HepG2 (cell line): ENCODE results near the gene SEZ6. TPM values are rescaled to one million over a fixed set of nuclear protein-coding genes. Genes with fewer than 3 reads are reported as not detected.

ENCODE experiments used
- CENPX ChIP-seq: sonication (generic); formaldehyde crosslinking; IDR thresholded peaks from 2 replicates; pipeline ENCODE4 v1.9.0; 2021; ENCODE audit warnings: mild to moderate bottlenecking, missing genetic modification reagents, moderate library complexity
- HDAC1 ChIP-seq: sonication (generic); formaldehyde crosslinking; IDR thresholded peaks from 2 replicates; pipeline ENCODE4 v1.5.1; 2020; ENCODE audit warnings: mild to moderate bottlenecking, missing genetic modification reagents
- JUND ChIP-seq: sonication (generic); formaldehyde crosslinking; IDR thresholded peaks from 2 replicates; pipeline ENCODE4 v1.8.0; 2022; ENCODE audit warnings: mild to moderate bottlenecking, missing genetic modification reagents
- KLF9 ChIP-seq: IDR thresholded peaks from 2 replicates; pipeline ENCODE4 v1.6.1; 2016; ENCODE audit warnings: low read depth
- MATR3 ChIP-seq: sonication (generic); formaldehyde crosslinking; IDR thresholded peaks from 2 replicates; pipeline ENCODE4 v1.4.0; 2020; ENCODE audit warnings: missing genetic modification reagents
- MIER3 ChIP-seq: IDR thresholded peaks from 2 replicates; pipeline ENCODE4 v1.6.1; 2016; ENCODE audit warnings: missing compliant biosample characterization, borderline replicate concordance
- MXD4 ChIP-seq: IDR thresholded peaks from 2 replicates; pipeline ENCODE4 v1.6.1; 2016; ENCODE audit warnings: mild to moderate bottlenecking, missing biosample characterization, missing genetic modification reagents
- NCOA1 ChIP-seq: sonication (generic); formaldehyde crosslinking; IDR thresholded peaks from 2 replicates; pipeline ENCODE4 v1.9.0; 2021; ENCODE audit warnings: missing genetic modification reagents
- NR2F2 ChIP-seq: IDR thresholded peaks from 2 replicates; pipeline ENCODE4 v1.6.1; 2012; ENCODE audit warnings: low read depth, inconsistent platforms, borderline replicate concordance
- PHF21A ChIP-seq: sonication (generic); formaldehyde crosslinking; IDR thresholded peaks from 2 replicates; pipeline ENCODE4 v1.5.0; 2020; ENCODE audit warnings: mild to moderate bottlenecking, missing genetic modification reagents
- RARA ChIP-seq: IDR thresholded peaks from 2 replicates; pipeline ENCODE4 v1.6.1; 2016; ENCODE audit warnings: missing genetic modification reagents, missing compliant biosample characterization
- REL ChIP-seq: sonication (generic); formaldehyde crosslinking; conservative IDR thresholded peaks from 2 replicates; pipeline ENCODE4 v1.8.0; 2022; ENCODE audit warnings: mild to moderate bottlenecking, missing genetic modification reagents, moderate library complexity
- RFX5 ChIP-seq: IDR thresholded peaks from 2 replicates; pipeline ENCODE4 v1.6.1; 2011; ENCODE audit warnings: low read depth, low read length, improper control_type of control experiment
- SCMH1 ChIP-seq: sonication (generic); formaldehyde crosslinking; IDR thresholded peaks from 2 replicates; pipeline ENCODE4 v1.9.0; 2021; ENCODE audit warnings: missing genetic modification reagents, mild to moderate bottlenecking, borderline replicate concordance
- SOX13 ChIP-seq, 3 experiments: fragments of 450-650 bp in 1 of 3; sonication (generic) in 1 of 3; formaldehyde crosslinking in 1 of 3; IDR thresholded peaks in 2 of 3; conservative IDR thresholded peaks in 1 of 3; 2 replicates each; pipeline versions ENCODE4 v1.5.0 to v1.6.1; 2016 to 2020; ENCODE audit warnings: antibody characterized with exemption in 1 of 3, mild to moderate bottlenecking in 1 of 3, missing compliant biosample characterization in 1 of 3, missing genetic modification reagents in 1 of 3, moderate library complexity in 1 of 3
- SP5 ChIP-seq: IDR thresholded peaks from 2 replicates; pipeline ENCODE4 v1.6.1; 2016; ENCODE audit warnings: low read depth, borderline replicate concordance
- SSRP1 ChIP-seq: IDR thresholded peaks from 2 replicates; pipeline ENCODE4 v1.6.1; 2016; ENCODE audit warnings: control low read depth
- XRCC5 ChIP-seq: fragments of 200-400 bp; formaldehyde crosslinking; optimal IDR thresholded peaks from 2 replicates; pipeline ENCODE3; 2017; ENCODE audit warnings: mild to moderate bottlenecking, low read length
- ZBTB38 ChIP-seq: sonication (generic); formaldehyde crosslinking; IDR thresholded peaks from 2 replicates; pipeline ENCODE4 v1.5.1; 2020; ENCODE audit warnings: mild to moderate bottlenecking, missing genetic modification reagents
- ZIK1 ChIP-seq: sonication (generic); formaldehyde crosslinking; IDR thresholded peaks from 2 replicates; pipeline ENCODE4 v1.5.0; 2020; ENCODE audit warnings: mild to moderate bottlenecking, low read depth, missing genetic modification reagents, borderline replicate concordance
- ZNF768 ChIP-seq: sonication (generic); formaldehyde crosslinking; IDR thresholded peaks from 2 replicates; pipeline ENCODE4 v1.4.0; 2020; ENCODE audit warnings: missing genetic modification reagents
- ZSCAN22 ChIP-seq: sonication (generic); formaldehyde crosslinking; IDR thresholded peaks from 2 replicates; pipeline ENCODE4 v1.4.0; 2020; ENCODE audit warnings: mild to moderate bottlenecking, missing genetic modification reagents
- ZSCAN30 ChIP-seq: sonication (generic); formaldehyde crosslinking; IDR thresholded peaks from 2 replicates; pipeline ENCODE4 v1.5.0; 2020; ENCODE audit warnings: mild to moderate bottlenecking, missing genetic modification reagents
- ZZZ3 ChIP-seq: sonication (generic); formaldehyde crosslinking; IDR thresholded peaks from 2 replicates; pipeline ENCODE4 v1.4.0; 2020; ENCODE audit warnings: missing genetic modification reagents, mild to moderate bottlenecking, borderline replicate concordance
- polyA plus RNA-seq, 8 experiments: library from polyadenylated mRNA; depleted of rRNA in 3 of 8; stranded (reverse) in 7 of 8; unstranded in 1 of 8; fragments of >200 nt; fragmentation: Illumina TruSeq in 4 of 8; extraction: Trizol in 4 of 8; gene quantifications; 2 replicates each; pipeline versions ENCODE4 v1.2.1 to v1.2.3, GENCODE V29; 2011 to 2016; ENCODE audit warnings: low read depth in 4 of 8, missing spikeins in 1 of 8, mixed read lengths in 1 of 8; ENCODE audit not compliant: insufficient read depth in 1 of 8
- total RNA-seq, 5 experiments: library from RNA; depleted of rRNA; stranded (reverse); fragments of >200 nt; fragmentation: Illumina TruSeq; extraction: Trizol; gene quantifications; 2 replicates each; pipeline ENCODE4 v1.2.3, GENCODE V29; 2016; ENCODE audit warnings: low read depth in 1 of 5
- TF ChIP-seq, protein P1 (sequence below): sonication (generic); formaldehyde crosslinking; IDR thresholded peaks from 2 replicates; pipeline ENCODE4 v1.8.1; 2023; ENCODE audit warnings: missing genetic modification reagents, inconsistent platforms, borderline replicate concordance
- TF ChIP-seq, protein P2 (sequence below), 2 experiments: fragments of 450-650 bp in 1 of 2; sonication (generic) in 1 of 2; formaldehyde crosslinking; IDR thresholded peaks; 2 replicates each; pipeline versions ENCODE4 v1.5.0 to v1.8.0; 2020 to 2022; ENCODE audit warnings: mild to moderate bottlenecking in 1 of 2, missing genetic modification reagents in 1 of 2
- TF ChIP-seq, protein P3 (sequence below): sonication (generic); formaldehyde crosslinking; conservative IDR thresholded peaks from 2 replicates; pipeline ENCODE4 v1.8.1; 2023; ENCODE audit warnings: missing genetic modification reagents

Gene SEZ6
- total and polyA plus RNA-seq, 2 of the 13 experiments (the other 11 are each of a cell fraction or from before 2014, with no cell fraction given): not detected

DNA sequence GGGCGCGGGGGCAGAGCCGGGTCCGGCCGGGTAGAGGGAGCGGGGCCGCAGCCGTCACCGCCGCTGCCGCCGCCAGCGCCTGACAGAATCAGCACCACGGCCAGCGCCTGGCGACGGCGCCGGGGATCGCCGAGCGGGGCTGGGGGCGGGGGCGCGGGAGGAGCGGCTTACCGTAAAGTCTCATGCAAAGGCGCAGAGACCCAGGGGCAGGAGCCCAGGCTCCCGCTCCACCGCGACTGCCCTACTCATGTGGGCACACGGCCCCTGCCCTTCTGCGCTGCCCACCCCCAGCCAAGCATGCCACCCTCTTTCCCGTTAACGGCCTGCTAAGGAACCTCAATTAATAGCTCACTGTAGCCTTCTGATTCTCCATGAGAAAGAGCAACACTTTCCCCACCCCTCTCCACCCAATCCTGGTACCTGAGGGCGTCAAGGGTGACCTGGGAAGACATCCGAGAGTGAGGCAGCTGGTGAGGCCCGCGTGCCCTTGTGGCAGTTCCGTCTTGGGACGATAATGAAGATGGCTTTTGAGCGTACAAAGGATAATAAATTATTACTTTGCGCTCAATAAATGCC is at the start of gene SEZ6 (continued):
- TF ChIP-seq MATR3 (CRISPR knock-in tag) (no peak), REL (CRISPR knock-in tag) (peak; percentile 95), SSRP1 (CRISPR knock-in tag) (no peak), PHF21A (CRISPR knock-in tag) (no peak), XRCC5 (no peak), ZSCAN30 (no peak), JUND (peak; percentile 28; the same call in 1 of the 2 replicates), ZZZ3 (CRISPR knock-in tag) (no peak), SOX13 (IDR thresholded peaks at IDR 0.05) (no peak), SOX13 (CRISPR knock-in tag; conservative IDR thresholded peaks at IDR 0.05 in 1 of 2, IDR thresholded peaks at IDR 0.05 in 1 of 2) (peak in 1 of 2 experiments; percentile 60; a peak in 1 of 4 replicates), MXD4 (CRISPR knock-in tag) (peak; percentile 92; the same call in 1 of the 2 replicates), CENPX (CRISPR knock-in tag) (no peak), RARA (CRISPR knock-in tag) (peak; percentile 79), MIER3 (CRISPR knock-in tag) (peak; percentile 60; the same call in 1 of the 2 replicates), ZSCAN22 (no peak), ZBTB38 (CRISPR knock-in tag) (peak; percentile 77), ZIK1 (CRISPR knock-in tag) (peak; percentile 91; the same call in 1 of the 2 replicates), ZNF768 (CRISPR knock-in tag) (peak; percentile 80), NCOA1 (CRISPR knock-in tag) (no peak), NR2F2 (no peak), KLF9 (CRISPR knock-in tag) (no peak), RFX5 (no peak), SCMH1 (no peak), SP5 (CRISPR knock-in tag) (peak; percentile 61; the same call in 1 of the 2 replicates), HDAC1 (peak; percentile 68)
- TF ChIP-seq, protein P1, sequence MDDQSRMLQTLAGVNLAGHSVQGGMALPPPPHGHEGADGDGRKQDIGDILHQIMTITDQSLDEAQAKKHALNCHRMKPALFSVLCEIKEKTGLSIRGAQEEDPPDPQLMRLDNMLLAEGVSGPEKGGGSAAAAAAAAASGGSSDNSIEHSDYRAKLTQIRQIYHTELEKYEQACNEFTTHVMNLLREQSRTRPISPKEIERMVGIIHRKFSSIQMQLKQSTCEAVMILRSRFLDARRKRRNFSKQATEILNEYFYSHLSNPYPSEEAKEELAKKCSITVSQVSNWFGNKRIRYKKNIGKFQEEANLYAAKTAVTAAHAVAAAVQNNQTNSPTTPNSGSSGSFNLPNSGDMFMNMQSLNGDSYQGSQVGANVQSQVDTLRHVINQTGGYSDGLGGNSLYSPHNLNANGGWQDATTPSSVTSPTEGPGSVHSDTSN: peak; percentile 92; the same call in 1 of the 2 replicates
- TF ChIP-seq, protein P2, sequence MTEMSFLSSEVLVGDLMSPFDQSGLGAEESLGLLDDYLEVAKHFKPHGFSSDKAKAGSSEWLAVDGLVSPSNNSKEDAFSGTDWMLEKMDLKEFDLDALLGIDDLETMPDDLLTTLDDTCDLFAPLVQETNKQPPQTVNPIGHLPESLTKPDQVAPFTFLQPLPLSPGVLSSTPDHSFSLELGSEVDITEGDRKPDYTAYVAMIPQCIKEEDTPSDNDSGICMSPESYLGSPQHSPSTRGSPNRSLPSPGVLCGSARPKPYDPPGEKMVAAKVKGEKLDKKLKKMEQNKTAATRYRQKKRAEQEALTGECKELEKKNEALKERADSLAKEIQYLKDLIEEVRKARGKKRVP (CRISPR knock-in tag; IDR thresholded peaks at IDR 0.05): peak in 1 of 2 experiments; percentile 79; a peak in 2 of 4 replicates
- TF ChIP-seq, protein P3, sequence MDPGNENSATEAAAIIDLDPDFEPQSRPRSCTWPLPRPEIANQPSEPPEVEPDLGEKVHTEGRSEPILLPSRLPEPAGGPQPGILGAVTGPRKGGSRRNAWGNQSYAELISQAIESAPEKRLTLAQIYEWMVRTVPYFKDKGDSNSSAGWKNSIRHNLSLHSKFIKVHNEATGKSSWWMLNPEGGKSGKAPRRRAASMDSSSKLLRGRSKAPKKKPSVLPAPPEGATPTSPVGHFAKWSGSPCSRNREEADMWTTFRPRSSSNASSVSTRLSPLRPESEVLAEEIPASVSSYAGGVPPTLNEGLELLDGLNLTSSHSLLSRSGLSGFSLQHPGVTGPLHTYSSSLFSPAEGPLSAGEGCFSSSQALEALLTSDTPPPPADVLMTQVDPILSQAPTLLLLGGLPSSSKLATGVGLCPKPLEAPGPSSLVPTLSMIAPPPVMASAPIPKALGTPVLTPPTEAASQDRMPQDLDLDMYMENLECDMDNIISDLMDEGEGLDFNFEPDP: 0 out of 2 replicates have a peak, but pooled peaks have one; percentile 84
